DMS53 (cell line): ENCODE measurements around the gene ATP8B1.
A peak's percentile ranks its signal among the peaks of the same experiment; 100 is the strongest.

Source experiments
- DNase-seq: peaks from one replicate; lab custom pipeline; 2025; lab: John Stamatoyannopoulos, UW

ATP8B1 gene

DNA sequence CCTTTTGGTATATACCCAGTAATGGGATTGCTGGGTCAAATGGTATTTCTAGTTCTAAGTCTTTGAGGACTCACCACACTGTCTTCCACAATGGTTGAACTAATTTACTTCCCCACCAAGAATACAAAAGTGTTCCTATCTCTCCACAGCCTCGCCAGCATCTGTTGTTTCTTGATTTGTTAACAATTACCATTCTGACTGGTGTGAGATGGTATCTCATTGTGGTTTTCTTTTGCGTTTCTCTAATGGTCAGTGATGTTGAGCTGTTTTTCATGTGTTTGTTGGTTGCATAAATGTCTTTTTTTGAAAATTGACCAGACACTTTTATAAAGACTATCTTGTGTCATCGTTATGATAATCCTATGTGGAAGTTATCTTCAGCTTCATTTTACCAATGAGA lies 16.0 kb upstream of the ATP8B1 start:
- no peak for DNase-seq

DNA sequence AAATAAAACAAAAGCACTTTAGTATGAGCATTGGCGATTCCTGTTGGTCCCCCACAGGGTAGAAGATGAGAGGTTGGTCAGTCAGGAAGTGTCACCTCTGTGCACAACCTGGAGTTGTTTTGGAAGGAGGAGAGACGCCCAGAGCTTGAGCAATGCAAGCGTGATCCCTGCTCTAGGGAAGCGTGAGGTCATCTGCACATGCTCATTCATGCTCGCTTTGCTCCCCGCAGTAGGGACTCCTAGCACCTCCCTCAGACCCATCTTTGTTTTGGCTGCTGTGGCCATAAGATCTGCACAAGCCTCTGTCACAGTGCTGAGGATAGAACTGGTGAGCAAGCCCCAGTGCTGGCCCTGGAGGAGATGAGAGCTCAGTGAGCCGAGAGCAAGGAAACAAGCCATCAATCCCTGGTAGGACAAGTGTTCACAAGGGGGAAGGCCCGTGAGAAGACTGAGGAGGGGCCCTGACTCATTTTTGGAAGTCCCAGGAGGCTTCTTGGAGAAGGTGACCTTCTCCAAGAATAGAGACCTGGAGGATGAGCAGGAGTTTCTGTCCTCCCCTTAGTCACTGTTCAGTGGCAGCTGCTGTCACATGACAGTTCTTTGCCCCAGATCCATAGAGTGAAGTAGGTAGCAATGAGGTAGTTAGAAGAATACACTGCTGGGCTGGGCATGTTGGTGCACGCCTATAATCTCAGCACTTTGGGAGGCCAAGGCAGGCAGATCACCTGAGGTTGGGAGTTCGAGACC lies 13.3 kb upstream of the ATP8B1 start:
- peak; percentile 72 for DNase-seq

DNA sequence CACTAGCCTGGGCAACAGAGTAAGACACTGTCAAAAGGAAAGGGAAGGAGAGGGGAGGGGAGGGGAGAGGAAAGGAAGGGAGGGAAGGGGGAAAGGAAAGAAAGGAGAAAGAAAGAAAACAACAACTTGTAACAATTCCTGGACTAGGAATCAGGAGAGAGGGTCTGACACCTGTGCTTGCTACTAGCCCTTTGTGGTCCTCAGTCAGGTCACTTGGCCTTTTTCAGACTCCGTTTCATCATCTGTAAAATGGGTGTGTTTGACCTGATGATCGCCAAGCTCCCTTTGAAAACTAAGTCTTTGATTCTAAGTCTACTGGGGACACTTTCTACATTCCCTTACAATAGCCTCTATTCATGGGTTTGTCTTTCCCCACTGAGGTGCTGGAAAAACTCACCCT lies 11.4 kb upstream of the ATP8B1 start:
- no peak for DNase-seq

DNA sequence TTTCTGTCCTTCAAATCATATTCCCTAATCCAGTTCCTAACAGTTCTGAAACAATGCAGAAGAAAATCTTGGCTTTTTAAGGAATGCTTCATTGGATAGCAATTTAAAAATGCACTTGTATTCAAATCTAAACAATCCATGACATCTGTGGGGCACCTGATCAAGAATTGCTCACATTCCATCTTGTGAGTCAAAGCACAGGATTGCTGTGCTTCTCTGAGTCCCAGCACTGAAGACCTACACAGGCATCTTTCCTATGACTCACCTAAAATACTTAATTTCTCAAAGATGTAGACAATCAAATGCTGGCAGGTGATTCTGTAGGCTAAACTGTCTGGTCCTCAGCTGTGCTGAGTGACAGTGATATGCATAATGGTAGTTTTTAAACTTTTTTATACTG lies 10.1 kb upstream of the ATP8B1 start:
- peak; percentile 34 for DNase-seq

DNA sequence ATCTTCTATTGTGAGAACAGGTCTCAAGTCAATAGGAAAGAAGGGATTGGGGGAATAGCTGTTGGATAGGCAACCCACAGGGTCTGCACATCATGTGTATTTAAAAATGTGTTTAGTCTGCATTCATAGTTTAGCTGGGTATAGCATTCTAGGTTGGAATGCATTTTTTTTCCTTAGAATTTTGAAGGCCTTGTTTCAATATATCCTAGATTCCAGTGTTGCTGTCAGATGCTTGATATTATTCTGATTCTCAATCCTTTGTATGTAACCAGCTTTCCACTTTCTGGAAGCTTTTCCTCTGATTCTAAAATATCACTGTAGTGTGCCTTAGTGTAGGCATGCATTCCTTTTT lies 9.0 kb upstream of the ATP8B1 start:
- no peak for DNase-seq

DNA sequence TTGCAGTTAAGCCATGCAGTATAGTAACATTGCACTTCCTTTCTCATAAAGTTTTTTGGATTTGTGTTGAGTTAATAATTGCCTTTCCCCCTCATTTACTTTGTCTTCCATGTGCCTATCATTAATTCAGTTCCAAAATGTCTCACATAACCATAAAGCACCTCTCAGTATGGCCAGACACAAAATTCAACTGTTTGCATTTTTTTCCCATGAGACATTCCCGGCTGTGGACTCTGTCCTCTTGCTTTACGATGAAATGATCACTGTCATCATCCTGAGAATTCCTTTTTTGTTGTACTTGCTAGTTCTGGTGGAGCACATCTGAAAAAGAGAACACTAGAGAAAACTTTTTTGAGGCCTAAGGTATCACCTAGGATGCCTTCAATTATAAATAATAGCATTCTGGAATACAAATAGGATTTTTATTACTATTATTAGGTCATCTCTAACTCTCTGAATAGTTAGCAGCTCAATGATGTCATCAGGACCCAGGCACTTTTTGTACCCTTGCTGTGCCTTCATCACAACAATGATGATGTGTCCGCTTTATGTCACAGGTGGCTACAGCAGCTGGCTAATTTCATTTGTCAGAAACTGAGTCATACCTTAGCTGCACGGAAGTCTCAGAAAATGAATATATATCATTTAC lies 8.5 kb upstream of the ATP8B1 start:
- DNase-seq, result no peak

DNA sequence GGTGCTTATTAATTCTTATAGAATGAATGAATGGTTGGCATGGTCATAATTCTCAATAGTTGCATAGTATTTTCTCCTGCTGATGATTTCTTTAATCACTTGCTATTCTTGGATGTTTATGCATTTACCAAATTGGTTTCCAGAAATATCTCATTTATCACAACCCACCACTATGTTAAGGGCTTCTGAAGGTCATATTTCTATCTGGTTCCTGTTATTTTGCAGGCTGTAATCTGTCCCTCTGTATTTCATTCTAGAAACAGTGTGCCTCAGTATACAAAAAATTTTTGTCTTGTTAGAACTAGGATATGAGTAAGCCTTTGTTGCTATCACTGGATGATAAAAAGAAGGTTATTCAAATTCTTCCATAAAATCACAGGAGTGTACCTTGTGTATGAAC lies 6.1 kb upstream of the ATP8B1 start:
- no peak for DNase-seq

DNA sequence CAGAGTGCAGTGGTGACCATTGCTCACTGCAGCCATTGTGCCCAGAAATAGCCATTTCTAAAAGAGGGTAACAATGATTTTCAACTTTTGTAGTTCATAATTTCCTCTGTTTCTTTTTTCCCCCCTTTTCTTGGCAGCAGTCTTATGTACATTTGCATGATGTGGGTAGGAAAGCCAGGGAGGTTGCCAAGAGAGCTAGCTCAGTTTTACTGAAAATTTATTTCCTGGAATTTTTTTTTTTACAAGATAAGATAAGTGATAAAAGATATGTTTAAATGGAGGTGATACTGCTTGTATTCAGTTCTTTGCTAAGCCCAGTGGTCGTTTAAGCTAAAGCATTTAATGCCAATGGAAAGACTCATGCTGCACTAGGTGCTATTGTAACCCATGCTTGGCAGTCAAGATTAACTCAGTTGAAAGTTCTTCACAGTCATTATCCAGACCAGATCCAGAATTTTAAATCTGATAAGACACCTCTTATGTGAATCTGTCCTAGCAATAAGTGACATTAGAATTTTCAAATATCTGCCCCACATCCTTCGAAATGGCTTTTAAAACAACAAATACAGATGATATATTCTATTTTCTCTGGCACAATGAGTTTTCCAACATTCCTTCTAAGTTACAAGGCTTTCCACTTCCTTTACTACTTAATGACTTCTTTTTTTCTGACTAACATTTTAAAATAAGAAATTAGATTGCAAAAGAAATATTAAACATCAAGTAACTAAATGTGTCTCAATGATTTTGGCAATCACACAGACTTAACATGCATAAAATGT lies 4.4 kb upstream of the ATP8B1 start:
- no peak for DNase-seq

DNA sequence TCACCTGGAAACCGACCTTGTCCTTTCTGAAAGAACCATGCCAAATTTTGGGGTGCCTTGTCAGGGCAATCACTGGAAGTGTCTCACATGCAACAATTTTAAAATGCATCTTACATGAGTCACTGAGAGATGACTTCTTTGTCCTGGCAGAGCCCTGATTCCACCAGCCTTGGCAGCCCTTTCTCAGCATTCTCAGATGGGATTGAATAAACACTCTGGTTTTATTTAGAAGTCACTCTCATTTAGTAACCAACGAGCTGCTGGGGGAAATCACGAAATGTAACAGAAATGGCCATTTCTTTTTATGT lies 3.8 kb upstream of the ATP8B1 start:
- no peak for DNase-seq

DNA sequence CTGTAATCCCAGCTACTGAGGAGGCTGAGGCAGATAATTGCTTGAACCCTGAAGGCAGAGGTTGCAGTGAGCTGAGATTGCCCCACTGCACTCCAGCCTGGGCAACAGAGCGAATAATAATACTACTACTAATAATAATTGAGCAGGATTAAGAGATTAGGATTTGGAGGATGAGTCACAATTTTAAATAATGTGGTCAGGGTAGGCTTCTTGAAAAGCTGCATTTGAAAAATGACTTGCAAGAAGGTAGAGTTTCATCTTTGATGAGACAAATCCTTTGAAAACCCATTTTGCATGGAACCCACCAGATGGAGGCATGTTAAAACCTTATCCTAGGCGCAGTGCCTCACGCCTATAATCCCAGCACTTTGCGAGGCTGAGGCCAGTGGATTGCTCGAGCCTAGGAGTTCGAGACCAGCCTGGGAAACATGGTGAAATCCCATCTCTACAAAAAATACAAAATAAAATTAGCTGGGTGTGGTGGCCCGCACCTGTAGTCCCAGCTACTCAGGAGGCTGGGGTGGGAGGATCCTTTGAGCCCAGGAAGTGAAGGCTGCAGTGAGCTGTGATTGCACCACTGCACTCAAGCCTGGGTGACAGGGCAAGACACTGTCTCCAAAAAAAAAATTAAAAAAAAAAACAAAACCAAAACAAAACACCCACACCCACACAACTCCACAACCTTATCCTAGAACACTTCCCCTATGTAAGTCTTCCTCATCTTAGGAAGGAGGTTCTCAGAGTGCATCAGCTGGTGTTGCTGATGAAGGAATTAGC lies 3.3 kb upstream of the ATP8B1 start:
- no peak for DNase-seq

DNA sequence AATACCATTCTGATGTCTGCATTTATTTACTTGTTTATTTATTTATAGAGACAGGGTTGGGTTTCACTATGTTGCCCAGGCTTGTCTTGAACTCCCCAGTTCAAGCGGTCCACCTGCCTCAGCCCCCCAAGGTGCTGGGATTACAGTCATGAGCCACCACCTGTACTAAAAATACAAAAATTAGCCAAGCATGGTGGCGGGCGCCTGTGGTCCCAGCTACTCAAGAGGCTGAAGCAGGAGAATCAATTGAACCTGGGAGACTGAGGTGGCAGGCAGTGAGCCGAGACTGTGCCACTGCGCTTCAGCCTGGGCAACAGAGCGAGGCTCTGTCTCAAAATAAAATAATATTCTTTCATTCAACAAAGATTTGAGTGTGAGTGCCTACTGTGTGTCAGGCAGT lies 2.0 kb upstream of the ATP8B1 start:
- DNase-seq, result no peak

DNA sequence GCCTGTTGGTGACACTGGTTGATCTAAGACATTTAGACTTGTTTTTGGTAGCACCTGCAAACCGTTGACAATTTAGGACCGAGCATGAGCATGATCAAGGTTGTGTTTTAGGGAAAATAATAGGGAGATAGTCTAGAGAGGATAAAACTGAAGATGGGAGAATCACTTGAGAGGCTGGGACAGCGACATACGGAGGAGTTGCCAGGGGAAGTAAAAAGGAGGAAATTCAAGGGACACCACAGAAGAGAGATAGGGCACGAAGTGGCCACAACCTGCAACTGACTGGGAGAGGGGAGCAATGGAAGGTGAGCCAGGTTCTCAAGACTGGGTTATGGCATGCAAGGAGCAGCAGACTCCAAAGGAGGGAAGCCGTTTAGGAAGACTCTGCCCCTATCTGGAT lies 1.4 kb upstream of the ATP8B1 start:
- no peak for DNase-seq

DNA sequence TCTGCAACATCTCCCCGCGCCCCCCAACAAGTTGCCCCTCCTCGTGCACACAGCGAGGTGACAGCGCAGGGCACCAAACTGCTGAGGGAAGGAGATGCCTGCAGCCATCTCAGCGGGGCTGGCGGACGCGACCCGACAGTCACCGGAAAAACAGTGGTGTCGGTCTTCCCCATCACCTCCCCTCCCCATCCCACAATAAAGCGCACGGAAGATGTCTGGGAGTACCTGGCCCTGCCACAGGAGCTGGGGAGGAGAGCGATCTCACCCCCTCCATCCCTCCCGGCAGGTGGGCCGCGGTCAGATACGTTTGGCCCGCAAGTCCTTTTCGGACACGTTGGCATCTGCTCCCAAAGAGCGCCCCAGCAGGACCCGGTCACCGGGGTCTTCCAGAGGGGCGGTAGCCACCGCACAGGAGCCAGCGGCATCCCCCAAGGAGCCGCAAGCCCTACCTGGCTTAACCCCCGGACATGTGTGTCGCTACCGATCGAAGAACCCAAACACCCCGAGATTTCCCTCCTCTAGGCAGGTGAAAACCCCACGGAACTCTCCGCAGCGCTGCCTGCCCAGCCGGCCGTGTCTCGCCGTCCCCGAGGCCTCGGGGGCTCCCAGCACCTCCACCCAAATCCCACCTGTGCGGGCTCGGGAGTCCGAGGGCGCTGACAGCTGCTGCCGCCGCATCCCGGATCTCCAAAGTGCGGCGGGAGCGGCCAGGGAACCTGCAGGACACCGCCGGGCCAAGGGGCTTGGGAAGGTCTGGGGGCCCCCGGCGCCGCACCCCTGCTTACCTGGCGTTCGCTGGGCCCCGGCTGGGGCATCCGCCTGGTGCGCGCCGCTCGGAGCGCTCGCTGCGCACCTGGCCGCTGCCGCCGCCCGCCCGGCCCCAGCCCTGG lies 657 bp downstream of the ATP8B1 start:
- DNase-seq, result peak; percentile 80

DNA sequence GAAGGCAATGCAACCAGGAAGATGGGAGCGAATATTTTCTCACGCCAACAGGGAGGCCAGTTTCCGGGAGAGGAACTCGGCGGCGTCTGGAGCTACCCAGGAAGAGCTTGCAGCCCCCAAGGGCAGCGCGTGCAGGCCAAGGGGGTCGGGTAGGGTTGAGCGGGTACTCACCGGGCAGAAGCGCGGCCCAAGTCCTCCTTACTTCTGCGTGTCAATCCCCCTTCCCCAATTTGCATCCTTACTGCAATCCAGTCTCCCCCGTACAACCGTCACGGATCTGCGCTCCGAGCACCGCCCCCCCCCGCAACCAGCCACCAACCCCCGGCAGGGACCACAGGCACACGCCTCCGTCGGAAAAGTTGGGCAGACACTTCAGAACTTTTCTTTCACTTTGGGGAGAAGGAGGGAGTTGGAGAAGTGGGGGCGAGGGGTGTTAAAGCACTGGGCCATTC lies 1.3 kb downstream of the ATP8B1 start:
- DNase-seq, result peak; percentile 86

DNA sequence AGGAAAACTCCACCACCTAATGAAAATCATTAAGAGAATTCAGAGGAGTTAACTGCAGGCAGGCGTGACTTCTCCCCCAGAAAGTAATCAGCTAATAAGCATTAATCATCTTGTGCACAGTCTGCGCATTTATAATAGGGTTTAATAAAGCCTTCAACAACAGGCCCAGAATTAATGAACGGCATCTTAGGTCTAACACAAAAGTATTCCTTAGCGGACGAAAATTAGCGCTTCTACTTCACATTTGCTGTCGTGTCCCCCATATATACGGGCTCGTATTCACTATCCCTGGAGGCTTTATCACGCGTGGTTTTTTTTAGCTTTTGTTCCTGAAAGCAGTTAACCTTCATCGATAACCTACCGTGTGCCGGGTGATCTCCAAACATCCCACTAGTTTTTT lies 1.8 kb downstream of the ATP8B1 start:
- DNase-seq, result no peak

DNA sequence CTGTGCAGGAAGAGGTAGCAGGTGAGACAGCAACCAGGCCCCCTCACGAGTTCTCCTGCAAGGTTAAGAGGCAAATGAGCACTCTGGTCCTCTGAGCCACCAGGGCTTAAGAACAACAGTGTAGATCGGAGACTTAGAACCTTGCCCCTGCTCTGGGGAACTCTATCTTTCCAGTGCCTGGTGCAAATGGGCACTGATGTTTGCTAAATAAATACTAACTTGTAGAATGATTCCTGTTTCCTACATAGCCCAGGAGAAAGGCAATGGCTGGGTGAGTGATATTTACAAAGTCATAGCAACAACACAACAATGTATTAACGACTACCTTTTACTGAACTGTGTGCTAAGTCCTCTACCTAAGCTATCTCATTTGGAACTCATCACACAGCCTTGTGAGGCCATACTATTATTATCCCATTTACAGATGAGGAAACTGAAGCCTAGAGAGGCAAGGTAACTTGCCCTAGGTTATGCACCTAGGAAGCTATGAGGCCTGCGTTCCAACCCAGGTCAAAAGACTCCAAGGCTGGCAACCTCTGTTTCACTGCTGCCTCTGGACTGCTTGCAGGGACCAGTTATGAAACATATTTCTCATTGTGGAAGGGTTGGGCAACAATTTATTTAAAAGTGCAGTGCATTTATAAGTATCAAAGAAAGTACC lies 4.3 kb downstream of the ATP8B1 start:
- peak; percentile 91 for DNase-seq

DNA sequence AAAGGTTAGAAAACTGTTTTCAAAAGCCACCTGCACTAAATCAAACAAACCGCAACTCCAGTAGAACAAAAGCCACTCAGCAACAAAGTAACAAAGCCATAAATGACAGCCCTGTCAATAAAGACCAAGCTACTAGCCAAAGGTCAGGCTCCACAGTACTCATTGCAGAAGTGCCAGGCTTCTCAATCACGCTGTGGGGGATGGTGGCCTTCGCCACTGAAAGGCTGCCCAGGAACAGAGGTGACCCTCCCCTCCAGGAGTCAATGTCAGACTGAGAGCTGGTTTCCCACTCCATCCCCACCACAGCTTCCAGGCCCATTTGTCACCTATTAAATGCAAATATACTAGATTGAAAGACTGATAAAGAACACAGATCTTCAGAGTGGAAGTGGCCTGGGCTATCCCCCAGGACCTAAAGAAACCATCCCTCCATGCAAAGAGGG lies 5.9 kb downstream of the ATP8B1 start:
- DNase-seq, result peak; percentile 100

DNA sequence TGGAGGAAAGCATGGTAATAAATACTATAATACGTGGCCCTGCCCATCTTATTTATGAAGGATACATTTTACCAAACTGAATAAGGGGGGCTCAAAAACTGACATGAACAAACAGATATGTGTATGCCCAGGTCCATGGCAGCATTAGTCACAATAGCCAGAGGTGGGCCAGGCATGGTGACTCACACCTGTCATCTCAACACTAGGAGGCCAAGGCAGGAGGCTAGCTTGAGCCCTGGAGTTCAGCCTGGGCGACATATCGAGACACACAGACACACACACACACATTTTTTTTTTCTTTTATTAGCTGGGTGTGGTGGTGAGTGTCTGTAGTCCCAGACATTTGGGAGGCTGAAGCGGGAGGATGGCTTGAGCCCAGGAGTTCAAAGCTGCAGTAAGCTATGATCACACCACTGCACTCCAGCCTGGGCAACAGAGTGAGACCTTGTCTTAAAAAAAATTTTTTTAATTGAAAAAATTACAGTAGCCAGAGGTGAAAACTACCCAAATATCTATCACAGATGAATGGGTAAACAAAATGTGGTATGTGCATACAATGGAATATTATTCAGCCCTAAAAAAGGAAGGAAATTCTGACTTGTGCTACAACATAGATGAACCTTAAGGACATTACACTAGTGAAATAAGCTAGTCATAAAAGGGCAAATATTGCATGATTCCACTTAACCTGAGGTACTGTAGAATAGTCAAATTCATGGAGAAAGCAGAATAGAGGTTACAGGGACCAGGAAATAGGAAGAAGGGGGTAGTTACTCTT lies 8.0 kb downstream of the ATP8B1 start:
- peak; percentile 57 for DNase-seq

DNA sequence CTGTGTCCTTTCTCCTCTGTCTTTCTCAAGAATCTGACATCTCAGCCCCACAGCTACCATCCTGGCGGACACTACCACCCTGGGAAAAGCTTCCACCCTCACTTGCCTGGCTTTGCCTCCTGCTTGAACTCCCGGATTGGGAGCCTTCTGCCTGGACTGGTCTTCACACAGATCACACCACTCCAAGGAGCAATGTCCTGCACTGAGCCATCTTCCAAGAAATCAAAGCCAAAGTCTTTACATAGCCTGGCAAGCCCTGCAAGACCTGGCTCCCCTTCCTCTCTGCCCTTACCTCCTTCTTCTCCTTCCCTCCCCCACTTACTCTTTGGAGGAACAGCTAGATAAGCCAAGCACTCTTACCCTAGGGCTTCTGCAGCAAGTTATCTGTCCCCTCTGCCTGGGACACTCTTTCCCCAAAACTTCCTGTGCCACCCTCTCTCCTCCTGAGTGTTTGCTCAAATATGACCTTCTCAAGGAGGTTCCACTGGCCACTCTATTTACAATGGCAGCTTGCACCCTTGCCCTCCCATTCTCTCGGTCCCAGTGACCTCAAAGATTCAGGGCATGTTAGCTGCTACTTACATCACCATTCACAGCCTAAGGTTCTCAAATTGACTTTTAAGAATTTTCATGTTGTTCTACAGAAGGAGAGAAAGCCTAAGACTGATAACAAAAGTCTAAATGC lies 9.7 kb downstream of the ATP8B1 start:
- peak; percentile 67 for DNase-seq
